Liver (tissue), 9 donors: ENCODE results near the gene MIEF2. TPM values are rescaled to one million over a fixed set of nuclear protein-coding genes. Genes with fewer than 3 reads are reported as not detected.

Source experiments
- DNase-seq: peaks from one replicate; pipeline ENCODE4 v3.0.0-alpha.2; 2017; ENCODE audit warnings: low spot score
- H3K27ac ChIP-seq, 2 donors: one replicate each; pipeline ENCODE4 v1.7.0; 2013; ENCODE audit warnings: inconsistent platforms in 2 of 2, low read length in 2 of 2, control low read depth in 1 of 2, low read depth in 1 of 2, mild to moderate bottlenecking in 1 of 2
- H3K27me3 ChIP-seq, 4 donors: one replicate each; pipeline versions ENCODE4 v1.6.1 to v1.7.0; 2013; ENCODE audit warnings: low read length in 3 of 4, inconsistent platforms in 1 of 4, mild to moderate bottlenecking in 1 of 4, moderate library complexity in 1 of 4; ENCODE audit not compliant: control insufficient read depth in 4 of 4, insufficient read depth in 4 of 4
- H3K36me3 ChIP-seq, 4 donors: one replicate each; pipeline versions ENCODE4 v1.6.1 to v1.7.0; 2013; ENCODE audit warnings: low read length in 3 of 4, mild to moderate bottlenecking in 3 of 4, low read depth in 1 of 4, moderate library complexity in 1 of 4; ENCODE audit not compliant: control insufficient read depth in 4 of 4, insufficient read depth in 3 of 4
- H3K4me1 ChIP-seq, 4 donors: one replicate each; pipeline versions ENCODE4 v1.6.1 to v1.7.0; 2013; ENCODE audit warnings: low read length in 3 of 4, mild to moderate bottlenecking in 3 of 4, moderate library complexity in 1 of 4; ENCODE audit not compliant: control insufficient read depth in 4 of 4, insufficient read depth in 4 of 4
- H3K4me3 ChIP-seq, 3 donors: one replicate each; pipeline versions ENCODE4 v1.6.1 to v1.7.0; 2013; ENCODE audit warnings: low read length in 3 of 3, control low read depth in 1 of 3, low read depth in 1 of 3, mild to moderate bottlenecking in 1 of 3
- H3K9ac ChIP-seq, 2 donors: one replicate each; pipeline ENCODE4 v1.7.0; 2013; ENCODE audit warnings: low read length in 2 of 2, mild to moderate bottlenecking in 2 of 2, moderate library complexity in 2 of 2, control low read depth in 1 of 2, low read depth in 1 of 2
- H3K9me3 ChIP-seq, 4 donors: one replicate each; pipeline versions ENCODE4 v1.6.1 to v1.7.0; 2013; ENCODE audit warnings: low read length in 3 of 4; ENCODE audit not compliant: control insufficient read depth in 4 of 4
- EGR1 ChIP-seq, 2 donors: IDR thresholded peaks; 2 replicates each; pipeline ENCODE4 v1.6.1; 2016 to 2018; ENCODE audit warnings: antibody characterized with exemption in 2 of 2, low read depth in 2 of 2
- FOXA1 ChIP-seq: IDR thresholded peaks from 2 replicates; pipeline ENCODE4 v1.6.1; 2016; ENCODE audit warnings: antibody characterized with exemption
- FOXA2 ChIP-seq: IDR thresholded peaks from 2 replicates; pipeline ENCODE4 v1.6.1; 2016; ENCODE audit warnings: antibody characterized with exemption
- JUND ChIP-seq, 2 donors: IDR thresholded peaks; 2 replicates each; pipeline ENCODE4 v1.6.1; 2016; ENCODE audit warnings: antibody characterized with exemption in 2 of 2
- NR2F2 ChIP-seq: IDR thresholded peaks from 2 replicates; pipeline ENCODE4 v1.6.1; 2016; ENCODE audit warnings: antibody characterized with exemption
- RAD21 ChIP-seq, 2 donors: IDR thresholded peaks; 2 replicates each; pipeline ENCODE4 v1.6.1; 2016; ENCODE audit warnings: antibody characterized with exemption in 2 of 2, mild to moderate bottlenecking in 2 of 2
- RXRA ChIP-seq, 2 donors: IDR thresholded peaks; 2 replicates each; pipeline ENCODE4 v1.6.1; 2017 to 2018; ENCODE audit warnings: antibody characterized with exemption in 2 of 2, mild to moderate bottlenecking in 1 of 2
- SP1 ChIP-seq: IDR thresholded peaks from 2 replicates; pipeline ENCODE4 v1.6.1; 2018; ENCODE audit warnings: antibody characterized with exemption, mild to moderate bottlenecking
- YY1 ChIP-seq: IDR thresholded peaks from 2 replicates; pipeline ENCODE4 v1.6.1; 2016; ENCODE audit warnings: antibody characterized with exemption, mild to moderate bottlenecking
- ZBTB33 ChIP-seq: IDR thresholded peaks from 2 replicates; pipeline ENCODE4 v1.6.1; 2016; ENCODE audit warnings: antibody characterized with exemption
- WGBS: extraction: QIAGEN DNeasy Blood & Tissue Kit; methylation state at CpG from one replicate; pipeline ENCODE4 v1.1.7; 2013; 5-methylcytosine and 5-hydroxymethylcytosine counted together
- polyA plus RNA-seq, 2 donors: library from polyadenylated mRNA; stranded (reverse) in 1 of 2; unstranded in 1 of 2; fragments of 200-250 nt in 1 of 2; fragments of >200 nt in 1 of 2; fragmentation: Nextera tagmentation in 1 of 2; extraction: Ambion mirVana in 1 of 2; gene quantifications; one replicate each; pipeline versions ENCODE4 v1.2.1 to v1.2.3, GENCODE V29; 2013 to 2015
- total RNA-seq, 2 donors: library from RNA; depleted of rRNA; stranded (reverse); fragments of >200 nt; gene quantifications; one replicate each; pipeline ENCODE4 v1.2.3, GENCODE V29; 2014
- TF ChIP-seq, protein P1 (sequence below): IDR thresholded peaks from 2 replicates; pipeline ENCODE4 v1.6.1; 2016; ENCODE audit warnings: antibody characterized with exemption
- TF ChIP-seq, protein P2 (sequence below): IDR thresholded peaks from 2 replicates; pipeline ENCODE4 v1.6.1; 2016; ENCODE audit warnings: antibody characterized with exemption, mild to moderate bottlenecking
- donor health status: healthy.
- donor health status: healthy.
- donor health status: healthy.
- donor health status: healthy.
- donor health status: healthy.

The MIEF2 gene
- total and polyA plus RNA-seq, 4 donors, result 4.1 to 11.1 (median 6.6) TPM

- TF ChIP-seq ZBTB33 (no peak), RAD21 (IDR thresholded peaks at IDR 0.05) (no peak)
- TF ChIP-seq, protein P1, sequence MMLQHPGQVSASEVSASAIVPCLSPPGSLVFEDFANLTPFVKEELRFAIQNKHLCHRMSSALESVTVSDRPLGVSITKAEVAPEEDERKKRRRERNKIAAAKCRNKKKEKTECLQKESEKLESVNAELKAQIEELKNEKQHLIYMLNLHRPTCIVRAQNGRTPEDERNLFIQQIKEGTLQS, result no peak
These were observed 7.7 kb downstream of the MIEF2 start (continued) for GRCh38 chr17:18267927-18268711.

DNA sequence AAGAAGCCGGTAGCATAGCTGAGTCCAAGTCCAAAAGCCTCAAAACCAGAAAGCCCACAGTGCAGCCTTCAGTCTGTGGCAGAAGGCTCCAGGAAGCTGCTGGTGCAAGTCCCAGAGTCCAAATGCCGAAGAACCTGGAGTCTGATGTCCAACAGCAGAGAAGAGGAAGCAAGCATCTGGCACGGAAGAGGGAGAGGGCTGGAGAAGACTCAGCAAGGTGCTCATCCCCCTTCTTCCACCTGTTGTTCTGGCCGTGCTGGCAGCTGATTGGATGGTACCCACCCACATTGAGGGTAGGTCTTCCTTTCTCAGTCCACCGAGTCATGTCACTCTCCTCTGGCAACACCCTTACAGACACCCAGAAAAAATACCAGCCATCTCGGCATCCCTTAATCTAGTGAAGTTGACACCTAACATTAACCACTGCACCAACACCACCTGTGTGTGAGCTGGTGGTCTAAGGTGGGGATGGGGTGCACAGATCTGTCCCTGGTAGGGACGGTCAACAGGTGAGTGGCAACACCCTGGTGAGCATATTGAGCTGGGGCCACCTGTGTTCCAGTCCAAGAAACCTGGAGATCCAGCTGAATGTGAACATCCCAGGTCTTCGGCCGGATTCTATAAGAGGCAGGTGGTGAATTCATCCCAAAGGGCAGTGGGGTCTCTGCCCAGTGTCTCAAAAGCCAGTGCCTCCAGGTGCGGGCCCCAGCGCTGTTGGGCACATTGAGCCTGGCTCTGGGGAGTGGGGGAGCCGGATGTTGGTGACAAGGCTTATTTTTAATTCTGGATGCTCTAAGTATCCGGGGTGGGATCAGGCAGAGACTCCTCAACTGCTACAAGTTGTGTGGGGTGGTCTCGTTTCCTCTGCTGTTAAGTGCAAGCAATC lies 9.8 kb downstream of the MIEF2 start:
- TF ChIP-seq SP1, result no peak
- TF ChIP-seq, protein P2, sequence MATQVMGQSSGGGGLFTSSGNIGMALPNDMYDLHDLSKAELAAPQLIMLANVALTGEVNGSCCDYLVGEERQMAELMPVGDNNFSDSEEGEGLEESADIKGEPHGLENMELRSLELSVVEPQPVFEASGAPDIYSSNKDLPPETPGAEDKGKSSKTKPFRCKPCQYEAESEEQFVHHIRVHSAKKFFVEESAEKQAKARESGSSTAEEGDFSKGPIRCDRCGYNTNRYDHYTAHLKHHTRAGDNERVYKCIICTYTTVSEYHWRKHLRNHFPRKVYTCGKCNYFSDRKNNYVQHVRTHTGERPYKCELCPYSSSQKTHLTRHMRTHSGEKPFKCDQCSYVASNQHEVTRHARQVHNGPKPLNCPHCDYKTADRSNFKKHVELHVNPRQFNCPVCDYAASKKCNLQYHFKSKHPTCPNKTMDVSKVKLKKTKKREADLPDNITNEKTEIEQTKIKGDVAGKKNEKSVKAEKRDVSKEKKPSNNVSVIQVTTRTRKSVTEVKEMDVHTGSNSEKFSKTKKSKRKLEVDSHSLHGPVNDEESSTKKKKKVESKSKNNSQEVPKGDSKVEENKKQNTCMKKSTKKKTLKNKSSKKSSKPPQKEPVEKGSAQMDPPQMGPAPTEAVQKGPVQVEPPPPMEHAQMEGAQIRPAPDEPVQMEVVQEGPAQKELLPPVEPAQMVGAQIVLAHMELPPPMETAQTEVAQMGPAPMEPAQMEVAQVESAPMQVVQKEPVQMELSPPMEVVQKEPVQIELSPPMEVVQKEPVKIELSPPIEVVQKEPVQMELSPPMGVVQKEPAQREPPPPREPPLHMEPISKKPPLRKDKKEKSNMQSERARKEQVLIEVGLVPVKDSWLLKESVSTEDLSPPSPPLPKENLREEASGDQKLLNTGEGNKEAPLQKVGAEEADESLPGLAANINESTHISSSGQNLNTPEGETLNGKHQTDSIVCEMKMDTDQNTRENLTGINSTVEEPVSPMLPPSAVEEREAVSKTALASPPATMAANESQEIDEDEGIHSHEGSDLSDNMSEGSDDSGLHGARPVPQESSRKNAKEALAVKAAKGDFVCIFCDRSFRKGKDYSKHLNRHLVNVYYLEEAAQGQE, result no peak
- TF ChIP-seq NR2F2, result no peak
- no peak for TF ChIP-seq JUND (IDR thresholded peaks at IDR 0.05)
- TF ChIP-seq ZBTB33, result no peak
- TF ChIP-seq FOXA2, result no peak
- no peak for TF ChIP-seq YY1
- no peak for TF ChIP-seq FOXA1
- TF ChIP-seq RXRA (IDR thresholded peaks at IDR 0.05), result no peak
- TF ChIP-seq EGR1 (IDR thresholded peaks at IDR 0.05; ENCODE audit: low read depth in 2 of 2), result no peak
- no peak for TF ChIP-seq RAD21 (IDR thresholded peaks at IDR 0.05)
- Histone ChIP-seq H3K4me3 (no peak overlapping the region), H3K4me1 (no peaks in the 10 kb centered on the region), H3K36me3 (peaks cover 0 to 16% (median 5%) of the 10 kb centered on the region in 4 donors), H3K9me3 (no peaks in the 10 kb centered on the region), H3K9ac (no peak overlapping the region), H3K27me3 (no peaks in the 10 kb centered on the region), H3K27ac (no peak overlapping the region)
- DNase-seq, result no peak
- WGBS, result 86% methylated on average over 14 of the region's 14 CpGs
